Mesothelial cell of epicardium (in vitro differentiated cells): ENCODE results near the gene FLNB. TPM values are rescaled to one million over a fixed set of nuclear protein-coding genes. Genes with fewer than 3 reads are reported as not detected.

ENCODE experiments used
- DNase-seq, 2 experiments: peaks; one replicate each; pipeline ENCODE4 v3.0.0; 2021; ENCODE audit warnings: low spot score in 2 of 2; ENCODE audit not compliant: unreplicated experiment in 2 of 2
- H3K27ac Mint-ChIP-seq: 2 replicates; pipeline ENCODE4 v1.8.0; 2021; ENCODE audit warnings: mixed read lengths
- H3K27me3 Mint-ChIP-seq: 2 replicates; pipeline ENCODE4 v1.8.0; 2021; ENCODE audit warnings: low read depth, mixed read lengths
- H3K36me3 Mint-ChIP-seq: 2 replicates; pipeline ENCODE4 v1.8.0; 2021; ENCODE audit warnings: mixed read lengths
- H3K4me1 Mint-ChIP-seq: 2 replicates; pipeline ENCODE4 v1.8.0; 2021; ENCODE audit warnings: mixed read lengths
- H3K4me3 Mint-ChIP-seq: 2 replicates; pipeline ENCODE4 v1.8.0; 2021; ENCODE audit warnings: mild to moderate bottlenecking, moderate library complexity, mixed read lengths
- H3K9me3 Mint-ChIP-seq: 2 replicates; pipeline ENCODE4 v1.8.0; 2021; ENCODE audit warnings: mixed read lengths
- CTCF ChIP-seq: fragments of 200-600 bp; sonication (generic); IDR thresholded peaks from one replicate; pipeline ENCODE4 v1.5.0; 2021; ENCODE audit warnings: antibody characterized with exemption; ENCODE audit not compliant: unreplicated experiment
- total RNA-seq: library from RNA; stranded (reverse); gene quantifications from 3 replicates; pipeline ENCODE4 v1.2.1, GENCODE V29; 2021

The FLNB gene
- total RNA-seq, 1 donor from 2014 or later = 190 TPM

- no peak overlapping the region for H3K4me3 Mint-ChIP-seq
- no peak for DNase-seq
- H3K27me3 Mint-ChIP-seq = no peaks in the 10 kb centered on the region
- H3K4me1 Mint-ChIP-seq = peaks cover 66% of the 10 kb centered on the region
- no peaks in the 10 kb centered on the region for H3K36me3 Mint-ChIP-seq
- TF ChIP-seq CTCF = no peak
- peak overlapping the region; percentile 86 for H3K27ac Mint-ChIP-seq
- no peaks in the 10 kb centered on the region for H3K9me3 Mint-ChIP-seq
These were observed 56.9 kb downstream of the FLNB start for GRCh38 chr3:58064923-58065638.

- peaks cover 65% of the 10 kb centered on the region for H3K4me1 Mint-ChIP-seq
These were observed 57.5 kb downstream of the FLNB start for GRCh38 chr3:58065700-58066167.

GRCh38 chr3:58066842-58067241 is 58.6 kb downstream of the FLNB start:
- Mint-ChIP-seq H3K27me3 (no peaks in the 10 kb centered on the region), H3K4me3 (no peak overlapping the region), H3K27ac (peak overlapping the region; percentile 86), H3K4me1 (peaks cover 62% of the 10 kb centered on the region), H3K36me3 (no peaks in the 10 kb centered on the region), H3K9me3 (no peaks in the 10 kb centered on the region)
- no peak for TF ChIP-seq CTCF
- DNase-seq = no peak

More at GRCh38 chr3:58065700-58066167, 57.5 kb downstream of the FLNB start:
- peak overlapping the region; percentile 86 for H3K27ac Mint-ChIP-seq
- H3K9me3 Mint-ChIP-seq = no peaks in the 10 kb centered on the region
- no peaks in the 10 kb centered on the region for H3K27me3 Mint-ChIP-seq
- no peak for TF ChIP-seq CTCF
- no peak overlapping the region for H3K4me3 Mint-ChIP-seq
- DNase-seq = no peak
- H3K36me3 Mint-ChIP-seq = no peaks in the 10 kb centered on the region

DNA sequence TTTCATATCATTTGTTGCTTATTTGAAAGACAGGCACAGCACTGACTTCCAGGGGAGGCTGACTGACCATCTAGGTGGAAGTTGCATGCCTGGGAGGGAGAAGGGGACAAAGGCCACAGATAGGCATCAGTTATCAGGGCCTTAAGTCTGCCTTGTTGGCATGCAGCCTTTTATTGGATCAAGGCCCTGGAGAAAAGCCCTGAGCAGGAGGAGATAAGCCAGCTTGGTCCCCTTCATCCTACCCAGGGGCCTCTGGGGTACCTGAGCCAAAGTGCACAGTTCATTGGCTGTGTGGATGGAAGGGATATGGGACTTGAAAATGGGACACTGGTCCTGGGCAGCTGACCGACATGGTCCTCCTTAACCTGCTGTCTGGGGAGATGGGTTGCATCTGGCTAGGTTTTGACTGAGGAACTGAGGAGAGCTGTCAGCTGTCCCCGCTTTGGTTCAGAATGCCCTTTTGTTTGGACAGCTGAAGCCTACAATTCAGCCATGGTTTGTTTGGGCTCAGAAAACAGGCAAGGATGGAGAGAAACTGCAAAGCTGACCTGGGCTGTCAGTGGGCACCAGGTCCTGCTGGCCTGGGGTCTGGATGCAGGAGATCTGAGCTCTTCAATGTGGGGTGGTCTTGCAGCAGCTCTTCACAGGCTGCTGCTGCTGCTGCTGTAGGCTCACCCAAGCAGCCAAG is 60.0 kb downstream of the FLNB start:
- TF ChIP-seq CTCF = no peak
- Mint-ChIP-seq H3K4me3 (no peak overlapping the region), H3K36me3 (no peaks in the 10 kb centered on the region), H3K27me3 (no peaks in the 10 kb centered on the region), H3K27ac (peak overlapping the region; percentile 9), H3K9me3 (no peaks in the 10 kb centered on the region), H3K4me1 (peaks cover 59% of the 10 kb centered on the region)
- no peak for DNase-seq

GRCh38 chr3:58071480-58071971 is 63.3 kb downstream of the FLNB start:
- H3K9me3 Mint-ChIP-seq = no peaks in the 10 kb centered on the region
- H3K36me3 Mint-ChIP-seq = no peaks in the 10 kb centered on the region
- no peak for DNase-seq
- peaks cover 47% of the 10 kb centered on the region for H3K4me1 Mint-ChIP-seq
- H3K27ac Mint-ChIP-seq = no peak overlapping the region
- H3K4me3 Mint-ChIP-seq = no peak overlapping the region
- TF ChIP-seq CTCF = no peak
- no peaks in the 10 kb centered on the region for H3K27me3 Mint-ChIP-seq
